Panc1 (cell line): ENCODE measurements around the gene C1QTNF1.

Source experiments
- TF ChIP-seq, protein P1 (sequence below): fragments of 450-650 bp; IDR thresholded peaks from 2 replicates; pipeline ENCODE4 v1.5.1; 2017; ENCODE audit warnings: mild to moderate bottlenecking
- TF ChIP-seq, protein P2 (sequence below), 2 experiments: IDR thresholded peaks; 2 replicates each; pipeline ENCODE4 v1.6.1; 2011 to 2012; ENCODE audit warnings: low read depth in 2 of 2, control low read depth in 1 of 2, low read length in 1 of 2, mild to moderate bottlenecking in 1 of 2, moderate library complexity in 1 of 2; ENCODE audit not compliant: insufficient read depth in 1 of 2

DNA sequence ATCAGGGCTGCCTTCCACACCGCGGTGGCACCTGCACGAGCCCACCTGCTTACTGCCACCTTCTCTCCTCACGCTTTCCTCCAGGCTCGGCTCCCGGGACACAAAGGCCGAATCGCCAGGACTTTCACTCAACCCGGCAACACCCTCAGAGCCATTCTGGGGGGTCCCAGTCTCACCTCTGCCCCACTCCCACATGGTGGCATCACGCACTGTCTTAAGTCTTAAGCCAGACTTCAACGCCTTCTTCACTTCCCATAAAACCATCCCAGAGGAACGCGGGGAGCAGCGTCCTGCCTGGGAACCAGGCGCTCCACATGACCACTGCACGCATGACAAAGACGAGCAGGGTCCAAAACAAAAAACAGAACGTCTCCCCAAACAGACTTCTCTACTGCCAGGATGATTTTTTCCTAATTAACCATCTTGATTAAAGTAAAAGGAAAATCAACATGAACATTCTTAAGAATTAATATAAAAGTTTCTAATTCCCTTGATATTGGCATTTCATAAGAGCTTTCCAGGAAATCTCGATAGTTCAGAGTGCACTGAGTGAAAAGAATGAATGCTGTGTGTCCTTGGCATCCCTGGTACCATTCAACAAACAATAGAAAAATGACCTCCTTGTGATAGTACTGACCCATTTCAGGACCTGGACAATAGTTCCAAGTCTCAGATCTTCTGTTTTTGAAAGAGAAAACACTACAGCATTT is 17.0 kb upstream of the C1QTNF1 start:
- TF ChIP-seq, protein P1, sequence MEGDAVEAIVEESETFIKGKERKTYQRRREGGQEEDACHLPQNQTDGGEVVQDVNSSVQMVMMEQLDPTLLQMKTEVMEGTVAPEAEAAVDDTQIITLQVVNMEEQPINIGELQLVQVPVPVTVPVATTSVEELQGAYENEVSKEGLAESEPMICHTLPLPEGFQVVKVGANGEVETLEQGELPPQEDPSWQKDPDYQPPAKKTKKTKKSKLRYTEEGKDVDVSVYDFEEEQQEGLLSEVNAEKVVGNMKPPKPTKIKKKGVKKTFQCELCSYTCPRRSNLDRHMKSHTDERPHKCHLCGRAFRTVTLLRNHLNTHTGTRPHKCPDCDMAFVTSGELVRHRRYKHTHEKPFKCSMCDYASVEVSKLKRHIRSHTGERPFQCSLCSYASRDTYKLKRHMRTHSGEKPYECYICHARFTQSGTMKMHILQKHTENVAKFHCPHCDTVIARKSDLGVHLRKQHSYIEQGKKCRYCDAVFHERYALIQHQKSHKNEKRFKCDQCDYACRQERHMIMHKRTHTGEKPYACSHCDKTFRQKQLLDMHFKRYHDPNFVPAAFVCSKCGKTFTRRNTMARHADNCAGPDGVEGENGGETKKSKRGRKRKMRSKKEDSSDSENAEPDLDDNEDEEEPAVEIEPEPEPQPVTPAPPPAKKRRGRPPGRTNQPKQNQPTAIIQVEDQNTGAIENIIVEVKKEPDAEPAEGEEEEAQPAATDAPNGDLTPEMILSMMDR = no peak
- TF ChIP-seq, protein P2, sequence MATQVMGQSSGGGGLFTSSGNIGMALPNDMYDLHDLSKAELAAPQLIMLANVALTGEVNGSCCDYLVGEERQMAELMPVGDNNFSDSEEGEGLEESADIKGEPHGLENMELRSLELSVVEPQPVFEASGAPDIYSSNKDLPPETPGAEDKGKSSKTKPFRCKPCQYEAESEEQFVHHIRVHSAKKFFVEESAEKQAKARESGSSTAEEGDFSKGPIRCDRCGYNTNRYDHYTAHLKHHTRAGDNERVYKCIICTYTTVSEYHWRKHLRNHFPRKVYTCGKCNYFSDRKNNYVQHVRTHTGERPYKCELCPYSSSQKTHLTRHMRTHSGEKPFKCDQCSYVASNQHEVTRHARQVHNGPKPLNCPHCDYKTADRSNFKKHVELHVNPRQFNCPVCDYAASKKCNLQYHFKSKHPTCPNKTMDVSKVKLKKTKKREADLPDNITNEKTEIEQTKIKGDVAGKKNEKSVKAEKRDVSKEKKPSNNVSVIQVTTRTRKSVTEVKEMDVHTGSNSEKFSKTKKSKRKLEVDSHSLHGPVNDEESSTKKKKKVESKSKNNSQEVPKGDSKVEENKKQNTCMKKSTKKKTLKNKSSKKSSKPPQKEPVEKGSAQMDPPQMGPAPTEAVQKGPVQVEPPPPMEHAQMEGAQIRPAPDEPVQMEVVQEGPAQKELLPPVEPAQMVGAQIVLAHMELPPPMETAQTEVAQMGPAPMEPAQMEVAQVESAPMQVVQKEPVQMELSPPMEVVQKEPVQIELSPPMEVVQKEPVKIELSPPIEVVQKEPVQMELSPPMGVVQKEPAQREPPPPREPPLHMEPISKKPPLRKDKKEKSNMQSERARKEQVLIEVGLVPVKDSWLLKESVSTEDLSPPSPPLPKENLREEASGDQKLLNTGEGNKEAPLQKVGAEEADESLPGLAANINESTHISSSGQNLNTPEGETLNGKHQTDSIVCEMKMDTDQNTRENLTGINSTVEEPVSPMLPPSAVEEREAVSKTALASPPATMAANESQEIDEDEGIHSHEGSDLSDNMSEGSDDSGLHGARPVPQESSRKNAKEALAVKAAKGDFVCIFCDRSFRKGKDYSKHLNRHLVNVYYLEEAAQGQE (IDR thresholded peaks at IDR 0.05; ENCODE audit: insufficient read depth in 1 of 2, low read depth in 2 of 2, low read length in 1 of 2) = no peak
